Fibroblast of gingiva (primary cell): ENCODE measurements around the gene SLC26A4.

Source experiments
- DNase-seq: peaks from one replicate; pipeline ENCODE4 v3.0.0-alpha.2; 2011; ENCODE audit warnings: low read depth

Gene SLC26A4

GRCh38 chr7:107746006-107746405 lies 85.4 kb downstream of the SLC26A4 start:
- DNase-seq = no peak

- DNase-seq = no peak
Observed at GRCh38 chr7:107751113-107751512, 90.5 kb downstream of the SLC26A4 start.

- no peak for DNase-seq
Observed at GRCh38 chr7:107754642-107755041, 94.0 kb downstream of the SLC26A4 start.

- no peak for DNase-seq
Observed at GRCh38 chr7:107758667-107759066, 98.0 kb downstream of the SLC26A4 start.

- DNase-seq = no peak
Observed at GRCh38 chr7:107767391-107767790, 106.8 kb downstream of the SLC26A4 start.
